Measurements from ENCODE around the gene PLCB2. TPM values are rescaled to one million over a fixed set of nuclear protein-coding genes. Genes with fewer than 3 reads are reported as not detected.

Gene PLCB2
- total RNA-seq, 4 donors from 2014 or later, result 0.34 to 3.0 (median 2.0) TPM

GRCh38 chr15:40328751-40329150 is 21.0 kb upstream of the PLCB2 start:
- no peak for DNase-seq (ENCODE audit: low spot score in 2 of 2)
- Histone ChIP-seq H3K36me3 (no peaks in the 10 kb centered on the region), H3K27ac (no peak overlapping the region), H3K27me3 (no peaks in the 10 kb centered on the region), H3K9me3 (no peaks in the 10 kb centered on the region), H3K4me3 (no peak overlapping the region), H3K4me1 (peaks cover 24% of the 10 kb centered on the region)
- TF ChIP-seq POLR2AphosphoS5 (IDR thresholded peaks at IDR 0.05), result no peak
- no peak for TF ChIP-seq POLR2A (IDR thresholded peaks at IDR 0.05)
- TF ChIP-seq, protein P1, sequence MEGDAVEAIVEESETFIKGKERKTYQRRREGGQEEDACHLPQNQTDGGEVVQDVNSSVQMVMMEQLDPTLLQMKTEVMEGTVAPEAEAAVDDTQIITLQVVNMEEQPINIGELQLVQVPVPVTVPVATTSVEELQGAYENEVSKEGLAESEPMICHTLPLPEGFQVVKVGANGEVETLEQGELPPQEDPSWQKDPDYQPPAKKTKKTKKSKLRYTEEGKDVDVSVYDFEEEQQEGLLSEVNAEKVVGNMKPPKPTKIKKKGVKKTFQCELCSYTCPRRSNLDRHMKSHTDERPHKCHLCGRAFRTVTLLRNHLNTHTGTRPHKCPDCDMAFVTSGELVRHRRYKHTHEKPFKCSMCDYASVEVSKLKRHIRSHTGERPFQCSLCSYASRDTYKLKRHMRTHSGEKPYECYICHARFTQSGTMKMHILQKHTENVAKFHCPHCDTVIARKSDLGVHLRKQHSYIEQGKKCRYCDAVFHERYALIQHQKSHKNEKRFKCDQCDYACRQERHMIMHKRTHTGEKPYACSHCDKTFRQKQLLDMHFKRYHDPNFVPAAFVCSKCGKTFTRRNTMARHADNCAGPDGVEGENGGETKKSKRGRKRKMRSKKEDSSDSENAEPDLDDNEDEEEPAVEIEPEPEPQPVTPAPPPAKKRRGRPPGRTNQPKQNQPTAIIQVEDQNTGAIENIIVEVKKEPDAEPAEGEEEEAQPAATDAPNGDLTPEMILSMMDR (IDR thresholded peaks at IDR 0.05), result no peak
- TF ChIP-seq EP300 (IDR thresholded peaks at IDR 0.05), result no peak
- WGBS, result 86% methylated on average over 5 of the region's 5 CpGs

- DNase-seq (ENCODE audit: low spot score in 2 of 2), result no peak
- 69% methylated on average over 3 of the region's 3 CpGs for WGBS
- Histone ChIP-seq H3K4me3 (no peak overlapping the region), H3K9me3 (no peaks in the 10 kb centered on the region), H3K27me3 (no peaks in the 10 kb centered on the region), H3K4me1 (peaks cover 23% of the 10 kb centered on the region), H3K27ac (no peak overlapping the region), H3K36me3 (no peaks in the 10 kb centered on the region)
- TF ChIP-seq POLR2AphosphoS5 (IDR thresholded peaks at IDR 0.05) (no peak), POLR2A (IDR thresholded peaks at IDR 0.05) (no peak), EP300 (IDR thresholded peaks at IDR 0.05) (no peak)
- TF ChIP-seq, protein P1 (IDR thresholded peaks at IDR 0.05), result no peak
Observed at GRCh38 chr15:40328176-40328575, 20.4 kb upstream of the PLCB2 start.

- Histone ChIP-seq H3K4me3 (no peak overlapping the region), H3K27ac (no peak overlapping the region)
- no peak for DNase-seq (ENCODE audit: low spot score in 2 of 2)
Observed at GRCh38 chr15:40327457-40327856, 19.7 kb upstream of the PLCB2 start.

DNA sequence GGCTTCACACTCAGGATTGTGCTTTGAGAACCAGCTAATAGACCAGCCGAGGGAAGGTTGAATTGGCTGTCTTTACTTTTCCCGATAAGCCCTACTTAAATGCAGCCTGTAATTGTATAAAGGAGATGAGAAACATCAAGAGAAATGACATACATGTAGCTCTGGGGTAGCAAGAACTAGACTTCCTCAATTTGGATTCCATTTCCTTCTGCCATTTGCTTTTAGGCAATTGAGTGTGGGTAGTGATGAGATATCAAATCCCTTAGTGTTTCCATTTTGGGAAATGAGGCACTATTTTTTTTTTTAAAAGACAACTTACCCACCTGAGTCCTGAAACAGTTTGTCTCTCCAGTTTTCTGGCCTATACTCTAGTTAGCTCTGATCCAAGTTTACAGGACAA is 18.0 kb upstream of the PLCB2 start:
- H3K4me1 ChIP-seq, result peaks cover 33% of the 10 kb centered on the region
- no peaks in the 10 kb centered on the region for H3K36me3 ChIP-seq
- no peak for DNase-seq (ENCODE audit: low spot score in 2 of 2)
- H3K9me3 ChIP-seq, result no peaks in the 10 kb centered on the region
- no peak overlapping the region for H3K4me3 ChIP-seq
- no peaks in the 10 kb centered on the region for H3K27me3 ChIP-seq
- WGBS, result 90% methylated on average over 2 of the region's 2 CpGs
- TF ChIP-seq, protein P1 (IDR thresholded peaks at IDR 0.05), result no peak
- no peak for TF ChIP-seq POLR2AphosphoS5 (IDR thresholded peaks at IDR 0.05)
- TF ChIP-seq POLR2A (IDR thresholded peaks at IDR 0.05), result no peak
- TF ChIP-seq EP300 (IDR thresholded peaks at IDR 0.05), result no peak
- no peak overlapping the region for H3K27ac ChIP-seq

More at GRCh38 chr15:40327457-40327856, 19.7 kb upstream of the PLCB2 start:
- Histone ChIP-seq H3K36me3 (no peaks in the 10 kb centered on the region), H3K9me3 (no peaks in the 10 kb centered on the region), H3K4me1 (peaks cover 30% of the 10 kb centered on the region), H3K27me3 (no peaks in the 10 kb centered on the region)
- WGBS, result 80% methylated on average over 6 of the region's 6 CpGs
- no peak for TF ChIP-seq EP300 (IDR thresholded peaks at IDR 0.05)
- TF ChIP-seq POLR2A (IDR thresholded peaks at IDR 0.05), result no peak
- TF ChIP-seq, protein P1 (IDR thresholded peaks at IDR 0.05), result no peak
- TF ChIP-seq POLR2AphosphoS5 (IDR thresholded peaks at IDR 0.05), result no peak

DNA sequence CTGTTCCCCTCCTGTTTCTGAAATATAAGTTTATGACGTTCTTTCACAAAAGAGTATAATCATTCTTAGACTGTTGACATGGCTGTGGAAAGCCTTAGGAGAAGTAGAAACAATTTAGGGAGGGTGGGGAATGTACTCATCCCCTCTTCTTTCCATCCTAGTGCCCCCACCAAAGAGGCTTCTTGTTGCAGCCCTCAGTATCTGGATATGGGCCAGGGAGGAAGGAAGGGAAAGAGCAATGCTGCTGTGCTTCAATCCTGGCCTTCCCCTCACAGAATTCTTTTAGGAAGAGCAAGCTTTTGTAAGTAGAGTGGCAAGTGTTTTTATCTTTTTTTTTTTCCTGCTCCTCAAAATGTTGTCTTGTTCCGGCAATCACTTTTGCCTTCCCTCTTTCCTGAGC is 17.5 kb upstream of the PLCB2 start:
- Histone ChIP-seq H3K4me1 (peaks cover 31% of the 10 kb centered on the region), H3K27me3 (no peaks in the 10 kb centered on the region), H3K36me3 (no peaks in the 10 kb centered on the region), H3K4me3 (peak overlapping the region; percentile 85), H3K27ac (no peak overlapping the region), H3K9me3 (no peaks in the 10 kb centered on the region)
- WGBS, result 69% methylated on average over 2 of the region's 2 CpGs
- DNase-seq (ENCODE audit: low spot score in 2 of 2), result no peak
- TF ChIP-seq, protein P1 (IDR thresholded peaks at IDR 0.05), result no peak
- TF ChIP-seq POLR2A (IDR thresholded peaks at IDR 0.05) (no peak), POLR2AphosphoS5 (IDR thresholded peaks at IDR 0.05) (no peak), EP300 (IDR thresholded peaks at IDR 0.05) (no peak)

Measured in suprapubic skin (tissue), 4 donors.